ENCODE measurements around the gene TOLLIP. TPM values are rescaled to one million over a fixed set of nuclear protein-coding genes. Genes with fewer than 3 reads are reported as not detected.

The TOLLIP gene
- total RNA-seq, 1 experiment from 2014 or later: 29.5 TPM

GRCh38 chr11:1287928-1288327, 21.5 kb downstream of the TOLLIP start:
- ChIA-PET POLR2A (ENCODE audit: unreplicated experiment) (no interaction called here), CTCF (no interaction called here)
- H3K27me3 ChIP-seq (ENCODE audit: insufficient read depth, low read depth): no peaks in the 10 kb centered on the region
- no peaks in the 10 kb centered on the region for H3K79me2 ChIP-seq (ENCODE audit: low read depth)
- TF ChIP-seq CTCF (conservative IDR thresholded peaks at IDR 0.05): no peak
- no peak for TF ChIP-seq EZH2 (IDR thresholded peaks at IDR 0.05; ENCODE audit: low read depth)
- H3K27ac ChIP-seq: no peak overlapping the region
- no peak overlapping the region for H3K4me3 ChIP-seq
- H3K4me2 ChIP-seq: no peak overlapping the region
- no peak for DNase-seq
- no peaks in the 10 kb centered on the region for H3K4me1 ChIP-seq (replicated peaks; ENCODE audit: insufficient read depth)
- no peaks in the 10 kb centered on the region for H3K36me3 ChIP-seq (ENCODE audit: low read depth)
- intact Hi-C loops (cut with micrococcal nuclease; ENCODE audit: unreplicated experiment): no loop called here
- no peak overlapping the region for H2AFZ ChIP-seq
- BruUV-seq (replicated peaks): no TSS peak
- no peaks in the 10 kb centered on the region for H3F3A ChIP-seq (ENCODE audit: insufficient read depth, low read depth)
- no peaks in the 10 kb centered on the region for H3K9me3 ChIP-seq (ENCODE audit: insufficient read depth, low read depth)
- H3K9me2 ChIP-seq (ENCODE audit: insufficient read depth): no peaks in the 10 kb centered on the region
- H4K20me1 ChIP-seq (ENCODE audit: insufficient read depth): no peaks in the 10 kb centered on the region

GRCh38 chr11:1285876-1286275, 23.6 kb downstream of the TOLLIP start:
- no peak overlapping the region for H2AFZ ChIP-seq
- CTCF ChIA-PET: no interaction called here
- no peaks in the 10 kb centered on the region for H3K79me2 ChIP-seq (ENCODE audit: low read depth)
- intact Hi-C loops (cut with micrococcal nuclease; ENCODE audit: unreplicated experiment): no loop called here
- no peak overlapping the region for H3K27ac ChIP-seq
- H3K36me3 ChIP-seq (ENCODE audit: low read depth): no peaks in the 10 kb centered on the region
- H3K4me2 ChIP-seq: no peak overlapping the region
- no TSS peak for BruUV-seq (replicated peaks)
- H3K4me3 ChIP-seq: no peak overlapping the region
- H3K4me1 ChIP-seq (replicated peaks; ENCODE audit: insufficient read depth): no peaks in the 10 kb centered on the region
- H3K27me3 ChIP-seq (ENCODE audit: insufficient read depth, low read depth): no peaks in the 10 kb centered on the region
- H4K20me1 ChIP-seq (ENCODE audit: insufficient read depth): no peaks in the 10 kb centered on the region
- no peaks in the 10 kb centered on the region for H3F3A ChIP-seq (ENCODE audit: insufficient read depth, low read depth)
- POLR2A ChIA-PET (ENCODE audit: unreplicated experiment): no interaction called here
- no peaks in the 10 kb centered on the region for H3K9me2 ChIP-seq (ENCODE audit: insufficient read depth)
- no peak for TF ChIP-seq EZH2 (IDR thresholded peaks at IDR 0.05; ENCODE audit: low read depth)
- no peak for TF ChIP-seq CTCF (conservative IDR thresholded peaks at IDR 0.05)
- no peaks in the 10 kb centered on the region for H3K9me3 ChIP-seq (ENCODE audit: insufficient read depth, low read depth)
- no peak for DNase-seq

GRCh38 chr11:1285316-1285744, 24.1 kb downstream of the TOLLIP start:
- no TSS peak for BruUV-seq (replicated peaks)
- Histone ChIP-seq H3K9me2 (ENCODE audit: insufficient read depth) (no peaks in the 10 kb centered on the region), H3K27ac (no peak overlapping the region), H4K20me1 (ENCODE audit: insufficient read depth) (no peaks in the 10 kb centered on the region), H3K27me3 (ENCODE audit: insufficient read depth, low read depth) (no peaks in the 10 kb centered on the region), H3K79me2 (ENCODE audit: low read depth) (no peaks in the 10 kb centered on the region), H3K9me3 (ENCODE audit: insufficient read depth, low read depth) (no peaks in the 10 kb centered on the region), H3K4me1 (replicated peaks; ENCODE audit: insufficient read depth) (no peaks in the 10 kb centered on the region), H3K36me3 (ENCODE audit: low read depth) (no peaks in the 10 kb centered on the region), H3F3A (ENCODE audit: insufficient read depth, low read depth) (no peaks in the 10 kb centered on the region), H3K4me3 (no peak overlapping the region), H3K4me2 (no peak overlapping the region), H2AFZ (no peak overlapping the region)
- no peak for DNase-seq
- CTCF ChIA-PET: no interaction called here
- intact Hi-C loops (cut with micrococcal nuclease; ENCODE audit: unreplicated experiment): no loop called here
- no peak for TF ChIP-seq EZH2 (IDR thresholded peaks at IDR 0.05; ENCODE audit: low read depth)
- no peak for TF ChIP-seq CTCF (conservative IDR thresholded peaks at IDR 0.05)
- POLR2A ChIA-PET (ENCODE audit: unreplicated experiment): no interaction called here
